Measurements from ENCODE around the gene BNIP5. TPM values are rescaled to one million over a fixed set of nuclear protein-coding genes. Genes with fewer than 3 reads are reported as not detected.

The BNIP5 gene
- total and polyA plus RNA-seq, 2 of the 13 experiments (the other 11 are each of a cell fraction or from before 2014, with no cell fraction given), result not detected

DNA sequence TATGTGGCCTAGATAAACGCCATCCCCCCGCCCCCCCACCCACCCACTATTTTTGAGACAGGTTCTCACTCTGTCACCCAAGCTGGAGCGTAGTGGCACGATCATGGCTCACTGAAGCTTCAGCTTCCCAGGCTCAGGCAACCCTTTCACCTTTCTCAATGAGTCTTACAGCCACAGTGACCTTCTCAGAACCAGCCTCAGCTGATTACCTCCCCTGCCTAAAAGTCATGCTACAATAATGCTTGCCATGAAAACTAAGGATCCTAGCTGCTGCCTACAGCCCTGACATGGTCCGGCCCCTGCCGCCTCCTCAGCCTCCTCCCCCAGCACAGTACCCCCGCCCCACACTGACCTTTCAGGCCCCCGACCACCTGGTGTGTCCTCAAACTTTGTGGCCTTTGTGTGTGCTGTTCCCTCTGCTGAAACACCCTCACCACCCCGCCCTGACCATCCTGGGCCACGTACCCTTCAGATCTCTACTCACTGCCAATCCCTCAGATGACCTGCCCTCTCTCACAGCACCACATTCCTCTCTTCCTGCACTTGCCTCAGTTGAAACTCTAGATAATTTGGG is 35.5 kb downstream of the BNIP5 start:
- POLR2A ChIA-PET, result no interaction called here

More for the DNA sequence above, 35.5 kb downstream of the BNIP5 start:
- Histone ChIP-seq H2AFZ (ENCODE audit: low read length) (no peak overlapping the region), H3K4me1 (ENCODE audit: insufficient read depth, low read length) (no peaks in the 10 kb centered on the region), H3K79me2 (ENCODE audit: insufficient read depth, low read length) (no peaks in the 10 kb centered on the region), H3K4me2 (ENCODE audit: low read depth, low read length) (no peak overlapping the region), H4K20me1 (ENCODE audit: insufficient read depth, low read length) (no peaks in the 10 kb centered on the region), H3K27me3 (ENCODE audit: control insufficient read depth in 1 of 2, insufficient read depth in 2 of 2, low read length in 2 of 2) (peaks cover 0 to 12% of the 10 kb centered on the region in 2 experiments; a peak in 2 of 5 replicates), H3K36me3 (replicated peaks in 1 of 2; ENCODE audit: control insufficient read depth in 1 of 2, insufficient read depth in 2 of 2, low read length in 2 of 2) (no peaks in the 10 kb centered on the region), H3K4me3 (replicated peaks in 1 of 3; ENCODE audit: insufficient read depth in 1 of 3, low read depth in 2 of 3, low read length in 3 of 3) (no peak overlapping the region), H3K27ac (ENCODE audit: extremely low read length, insufficient read depth, low read length) (no peak overlapping the region), H3K9me3 (ENCODE audit: low read length) (no peaks in the 10 kb centered on the region), H3K9ac (ENCODE audit: insufficient read depth, low read depth, low read length) (no peak overlapping the region)
- in situ Hi-C loops (cut with HindIII; ENCODE audit: extremely low pct_ligation_motif_present, low pct_unique_long_range_greater_than_20kb) (loop anchor here (5.0 kb wide), 1 partner anchor 61 kb away; no protein-coding TSS in a partner anchor), intact Hi-C loops (cut with micrococcal nuclease; ENCODE audit: unreplicated experiment) (loop anchor here (5.0 kb wide), 1 partner anchor 169 kb away; the partner anchor contains the start of gene MAPK13)
- CTCF ChIA-PET (ENCODE audit: low intra/inter-chr PET ratio, low total read pairs), result interaction anchor here (4.1 kb wide), 1 partner anchor 58 kb away, joined by 100 read pairs; no protein-coding TSS in a partner anchor
- BruUV-seq (replicated peaks), result no TSS peak
- FAIRE-seq (no peak), DNase-seq (ENCODE audit: low spot score) (no peak), ATAC-seq (no peak)
- WGBS (ENCODE audit: low lambda C conversion rate), result 10% methylated on average over 10 of the region's 10 CpGs
- no peak for TF ChIP-seq XRCC5 (optimal IDR thresholded peaks at IDR 0.05; ENCODE audit: low read length)
- TF ChIP-seq ZNF3 (CRISPR knock-in tag; IDR thresholded peaks at IDR 0.05), result no peak
- TF ChIP-seq SP5 (CRISPR knock-in tag; IDR thresholded peaks at IDR 0.05; ENCODE audit: borderline replicate concordance, low read depth), result no peak
- no peak for TF ChIP-seq KDM6A (CRISPR knock-in tag; IDR thresholded peaks at IDR 0.05; ENCODE audit: low read depth)
- no peak for TF ChIP-seq ZNF263 (CRISPR knock-in tag; IDR thresholded peaks at IDR 0.05)
- TF ChIP-seq, protein P1, sequence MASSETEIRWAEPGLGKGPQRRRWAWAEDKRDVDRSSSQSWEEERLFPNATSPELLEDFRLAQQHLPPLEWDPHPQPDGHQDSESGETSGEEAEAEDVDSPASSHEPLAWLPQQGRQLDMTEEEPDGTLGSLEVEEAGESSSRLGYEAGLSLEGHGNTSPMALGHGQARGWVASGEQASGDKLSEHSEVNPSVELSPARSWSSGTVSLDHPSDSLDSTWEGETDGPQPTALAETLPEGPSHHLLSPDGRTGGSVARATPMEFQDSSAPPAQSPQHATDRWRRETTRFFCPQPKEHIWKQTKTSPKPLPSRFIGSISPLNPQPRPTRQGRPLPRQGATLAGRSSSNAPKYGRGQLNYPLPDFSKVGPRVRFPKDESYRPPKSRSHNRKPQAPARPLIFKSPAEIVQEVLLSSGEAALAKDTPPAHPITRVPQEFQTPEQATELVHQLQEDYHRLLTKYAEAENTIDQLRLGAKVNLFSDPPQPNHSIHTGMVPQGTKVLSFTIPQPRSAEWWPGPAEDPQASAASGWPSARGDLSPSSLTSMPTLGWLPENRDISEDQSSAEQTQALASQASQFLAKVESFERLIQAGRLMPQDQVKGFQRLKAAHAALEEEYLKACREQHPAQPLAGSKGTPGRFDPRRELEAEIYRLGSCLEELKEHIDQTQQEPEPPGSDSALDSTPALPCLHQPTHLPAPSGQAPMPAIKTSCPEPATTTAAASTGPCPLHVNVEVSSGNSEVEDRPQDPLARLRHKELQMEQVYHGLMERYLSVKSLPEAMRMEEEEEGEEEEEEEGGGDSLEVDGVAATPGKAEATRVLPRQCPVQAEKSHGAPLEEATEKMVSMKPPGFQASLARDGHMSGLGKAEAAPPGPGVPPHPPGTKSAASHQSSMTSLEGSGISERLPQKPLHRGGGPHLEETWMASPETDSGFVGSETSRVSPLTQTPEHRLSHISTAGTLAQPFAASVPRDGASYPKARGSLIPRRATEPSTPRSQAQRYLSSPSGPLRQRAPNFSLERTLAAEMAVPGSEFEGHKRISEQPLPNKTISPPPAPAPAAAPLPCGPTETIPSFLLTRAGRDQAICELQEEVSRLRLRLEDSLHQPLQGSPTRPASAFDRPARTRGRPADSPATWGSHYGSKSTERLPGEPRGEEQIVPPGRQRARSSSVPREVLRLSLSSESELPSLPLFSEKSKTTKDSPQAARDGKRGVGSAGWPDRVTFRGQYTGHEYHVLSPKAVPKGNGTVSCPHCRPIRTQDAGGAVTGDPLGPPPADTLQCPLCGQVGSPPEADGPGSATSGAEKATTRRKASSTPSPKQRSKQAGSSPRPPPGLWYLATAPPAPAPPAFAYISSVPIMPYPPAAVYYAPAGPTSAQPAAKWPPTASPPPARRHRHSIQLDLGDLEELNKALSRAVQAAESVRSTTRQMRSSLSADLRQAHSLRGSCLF (CRISPR knock-in tag; IDR thresholded peaks at IDR 0.05; ENCODE audit: borderline replicate concordance), result no peak
- TF ChIP-seq ZNF746 (CRISPR knock-in tag; IDR thresholded peaks at IDR 0.05), result no peak

Measured in HepG2 (cell line).